Gastroesophageal sphincter (tissue), 4 donors: ENCODE results near the gene ZNF335. TPM values are rescaled to one million over a fixed set of nuclear protein-coding genes. Genes with fewer than 3 reads are reported as not detected.

Experiments
- ATAC-seq: fragments of 150-250 bp; one replicate; pipeline ENCODE4 v1.9.1; 2016; ENCODE audit warnings: mild to moderate bottlenecking, moderate library complexity
- H3K27ac ChIP-seq, 4 donors: fragments of 200-600 bp; sonication (generic) in 3 of 4; 1 replicate in 3 of 4; 2 replicates in 1 of 4; pipeline ENCODE4 v1.5.1; 2016 to 2019
- H3K27me3 ChIP-seq: fragments of 200-600 bp; sonication (generic); one replicate; pipeline ENCODE4 v1.5.1; 2019
- H3K36me3 ChIP-seq, 2 donors: fragments of 200-600 bp; sonication (generic); one replicate each; pipeline ENCODE4 v1.5.1; 2019; ENCODE audit warnings: control low read depth in 1 of 2
- H3K4me1 ChIP-seq, 3 donors: fragments of 200-600 bp; sonication (generic); 1 replicate in 2 of 3; 2 replicates in 1 of 3; pipeline ENCODE4 v1.5.1; 2016 to 2019; ENCODE audit warnings: control low read depth in 2 of 3
- H3K4me3 ChIP-seq, 2 donors: fragments of 200-600 bp; sonication (generic); one replicate each; pipeline ENCODE4 v1.5.1; 2019; ENCODE audit warnings: mild to moderate bottlenecking in 1 of 2, moderate library complexity in 1 of 2
- H3K9me3 ChIP-seq, 3 donors: fragments of 200-600 bp; sonication (generic); one replicate each; pipeline ENCODE4 v1.5.1; 2017 to 2019; ENCODE audit warnings: control low read depth in 2 of 3
- EP300 ChIP-seq: sonication (generic); formaldehyde crosslinking; IDR thresholded peaks from one replicate; pipeline ENCODE4 v1.6.1; 2017; ENCODE audit warnings: antibody characterized with exemption, mild to moderate bottlenecking
- POLR2A ChIP-seq, 2 donors: fragments of 450-650 bp; IDR thresholded peaks; one replicate each; pipeline ENCODE4 v1.6.1; 2017; ENCODE audit warnings: antibody characterized with exemption in 2 of 2, mild to moderate bottlenecking in 2 of 2, moderate library complexity in 1 of 2
- POLR2AphosphoS5 ChIP-seq: sonication (generic); formaldehyde crosslinking; IDR thresholded peaks from one replicate; pipeline ENCODE4 v1.6.1; 2017; ENCODE audit warnings: antibody characterized with exemption
- WGBS, 2 donors: methylation state at CpG; one replicate each; pipeline ENCODE4 v1.1.5; 2018; ENCODE audit warnings: low coverage in 1 of 2; 5-methylcytosine and 5-hydroxymethylcytosine counted together
- total RNA-seq, 4 donors: library from RNA; depleted of rRNA; stranded (reverse); fragments of >200 nt; gene quantifications; one replicate each; pipeline ENCODE4 v1.1.0, GENCODE V29; 2016
- TF ChIP-seq, protein P1 (sequence below), 4 experiments: fragments of 200-600 bp in 2 of 4; fragments of 450-650 bp in 2 of 4; sonication (generic) in 1 of 4; IDR thresholded peaks; one replicate each; pipeline ENCODE4 v1.5.1; 2017 to 2019; ENCODE audit warnings: antibody characterized with exemption in 4 of 4, mild to moderate bottlenecking in 2 of 4, moderate library complexity in 2 of 4

ZNF335 gene
- total RNA-seq = 10 to 100 TPM in 3 of 4 donors, 1 to 10 TPM in 1; 7.5 to 17.9 (median 16.5) TPM

- Histone ChIP-seq H3K9me3 (no peaks in the 10 kb centered on the region), H3K27ac (peak within 1 kb of the TSS; percentile 92 to 98 (median 95)), H3K4me1 (peaks cover 0 to 37% (median 12%) of the 10 kb centered on the region in 3 donors), H3K36me3 (peaks cover 0 to 27% of the 10 kb centered on the region in 2 donors), H3K4me3 (peak within 1 kb of the TSS; percentile 80 to 90), H3K27me3 (no peaks in the 10 kb centered on the region)
- ATAC-seq = peak; percentile 93
- TF ChIP-seq, protein P1, sequence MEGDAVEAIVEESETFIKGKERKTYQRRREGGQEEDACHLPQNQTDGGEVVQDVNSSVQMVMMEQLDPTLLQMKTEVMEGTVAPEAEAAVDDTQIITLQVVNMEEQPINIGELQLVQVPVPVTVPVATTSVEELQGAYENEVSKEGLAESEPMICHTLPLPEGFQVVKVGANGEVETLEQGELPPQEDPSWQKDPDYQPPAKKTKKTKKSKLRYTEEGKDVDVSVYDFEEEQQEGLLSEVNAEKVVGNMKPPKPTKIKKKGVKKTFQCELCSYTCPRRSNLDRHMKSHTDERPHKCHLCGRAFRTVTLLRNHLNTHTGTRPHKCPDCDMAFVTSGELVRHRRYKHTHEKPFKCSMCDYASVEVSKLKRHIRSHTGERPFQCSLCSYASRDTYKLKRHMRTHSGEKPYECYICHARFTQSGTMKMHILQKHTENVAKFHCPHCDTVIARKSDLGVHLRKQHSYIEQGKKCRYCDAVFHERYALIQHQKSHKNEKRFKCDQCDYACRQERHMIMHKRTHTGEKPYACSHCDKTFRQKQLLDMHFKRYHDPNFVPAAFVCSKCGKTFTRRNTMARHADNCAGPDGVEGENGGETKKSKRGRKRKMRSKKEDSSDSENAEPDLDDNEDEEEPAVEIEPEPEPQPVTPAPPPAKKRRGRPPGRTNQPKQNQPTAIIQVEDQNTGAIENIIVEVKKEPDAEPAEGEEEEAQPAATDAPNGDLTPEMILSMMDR (IDR thresholded peaks at IDR 0.05) = peak in 3 of 4 experiments; percentile 59 to 70 (median 66)
- TF ChIP-seq EP300 (no peak), POLR2AphosphoS5 (peak; percentile 81), POLR2A (IDR thresholded peaks at IDR 0.05) (peak; percentile 57 to 58)
- WGBS, 2 donors = 1% methylated on average over 19 of the region's 72 CpGs; no CpG with 5 or more reads in 1 of the 2 donors
Measured at GRCh38 chr20:45971675-45972499, at the start of gene ZNF335. Gene ZNF335, minus strand, starts transcription at chr20:45972203. Its CDS starts 793 bp downstream, at chr20:45971410.

- no peak for ATAC-seq
- 84 to 86% methylated on average over 4 of the region's 4 CpGs for WGBS, 2 donors
- Histone ChIP-seq H3K27me3 (peaks cover 100% of the 10 kb centered on the region), H3K27ac (no peak overlapping the region), H3K9me3 (no peaks in the 10 kb centered on the region), H3K4me3 (no peak overlapping the region), H3K4me1 (peaks cover 0 to 19% (median 17%) of the 10 kb centered on the region in 3 donors), H3K36me3 (no peaks in the 10 kb centered on the region)
- TF ChIP-seq, protein P1 (IDR thresholded peaks at IDR 0.05) = no peak
- TF ChIP-seq EP300 (no peak), POLR2A (IDR thresholded peaks at IDR 0.05) (no peak), POLR2AphosphoS5 (no peak)
Measured at GRCh38 chr20:46020555-46020954, 48.6 kb upstream of the ZNF335 start.

DNA sequence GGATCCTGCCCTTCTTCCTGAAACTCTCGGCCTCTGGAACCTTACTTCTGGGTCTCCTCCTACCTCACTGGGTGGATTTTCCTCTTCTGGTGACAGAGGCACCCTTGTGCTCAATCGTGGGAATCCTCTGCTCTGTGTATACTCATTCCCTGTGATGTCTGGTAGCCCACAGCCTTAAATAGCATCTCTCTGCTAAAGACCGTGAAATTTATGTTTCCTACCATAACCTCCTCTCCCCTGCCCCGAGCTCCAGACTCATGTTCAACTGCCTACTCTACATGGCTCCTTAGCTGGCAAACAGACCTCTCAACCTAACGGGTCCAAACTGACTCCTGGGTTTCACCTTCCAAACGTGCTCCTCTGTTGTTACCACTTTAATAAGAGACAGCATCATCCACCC is 46.6 kb upstream of the ZNF335 start:
- no peak overlapping the region for H3K4me3 ChIP-seq
- H3K4me1 ChIP-seq = peaks cover 0 to 27% (median 24%) of the 10 kb centered on the region in 3 donors
- H3K27me3 ChIP-seq = peaks cover 100% of the 10 kb centered on the region
- no peaks in the 10 kb centered on the region for H3K9me3 ChIP-seq
- no peak overlapping the region for H3K27ac ChIP-seq
- no peak for ATAC-seq
- TF ChIP-seq, protein P1 (IDR thresholded peaks at IDR 0.05) = no peak
- TF ChIP-seq POLR2A (IDR thresholded peaks at IDR 0.05) (no peak), EP300 (no peak), POLR2AphosphoS5 (no peak)
- 41 to 52% methylated on average over 5 to 6 of the region's 6 CpGs for WGBS, 2 donors
- H3K36me3 ChIP-seq = no peaks in the 10 kb centered on the region

GRCh38 chr20:46018112-46018511 is 46.1 kb upstream of the ZNF335 start:
- Histone ChIP-seq H3K36me3 (no peaks in the 10 kb centered on the region), H3K27ac (no peak overlapping the region), H3K27me3 (peaks cover 100% of the 10 kb centered on the region), H3K9me3 (no peaks in the 10 kb centered on the region), H3K4me1 (peaks cover 0 to 30% (median 25%) of the 10 kb centered on the region in 3 donors), H3K4me3 (no peak overlapping the region)
- no peak for ATAC-seq
- TF ChIP-seq POLR2A (IDR thresholded peaks at IDR 0.05) (no peak), POLR2AphosphoS5 (no peak), EP300 (no peak)
- TF ChIP-seq, protein P1 (IDR thresholded peaks at IDR 0.05) = no peak
- WGBS, 2 donors = 33 to 43% methylated on average over 4 of the region's 4 CpGs
